Endothelial cell of umbilical vein (primary cell): Measurements from ENCODE around the gene ZNF22. TPM values are rescaled to one million over a fixed set of nuclear protein-coding genes. Genes with fewer than 3 reads are reported as not detected.

ENCODE experiments used
- BruUV-seq: library from RNA; stranded (reverse); fragments of 400-500 nt; replicated peaks from 2 replicates; lab custom pipeline; 2021; lab: Mats Ljungman, UMichigan
- CTCF ChIA-PET: fragments of 300-600, 350-600 bp; sonication (Branson Sonifier 250); formaldehyde crosslinking; loops from one replicate; lab custom pipeline; 2021; ENCODE audit warnings: antibody characterized with exemption, inconsistent platforms; lab: Charles Lee
- POLR2A ChIA-PET: fragments of 300-600, 350-600 bp; sonication (Branson Sonifier 250); formaldehyde crosslinking; loops from one replicate; lab custom pipeline; 2021; ENCODE audit warnings: antibody characterized with exemption, inconsistent platforms; lab: Charles Lee
- DNase-seq: peaks from one replicate; pipeline ENCODE4 v3.0.0-alpha.2; 2011; ENCODE audit warnings: low read depth, low spot score
- FAIRE-seq: peaks from 2 replicates; lab custom pipeline; 2011; peaks lifted over from hg19 to GRCh38; lab: Jason Lieb, UNC
- H2AFZ ChIP-seq: 2 replicates; pipeline ENCODE4 v1.6.0; 2012; ENCODE audit warnings: low read depth, low read length, control low read depth, inconsistent platforms
- H3K27ac ChIP-seq: 2 replicates; pipeline ENCODE4 v1.5.1; 2011; ENCODE audit warnings: low read depth, mild to moderate bottlenecking, control low read depth, low read length, moderate library complexity; ENCODE audit not compliant: insufficient read depth
- H3K27me3 ChIP-seq, 2 experiments: 2 replicates each; pipeline versions ENCODE4 v1.6.0 to v1.6.1; 2011; ENCODE audit warnings: low read length in 2 of 2, mixed read lengths in 1 of 2; ENCODE audit not compliant: control insufficient read depth in 2 of 2, insufficient read depth in 2 of 2
- H3K36me3 ChIP-seq, 2 experiments: 2 replicates in 1 of 2; 3 replicates in 1 of 2; pipeline ENCODE4 v1.5.1; 2011; ENCODE audit warnings: low read length in 2 of 2, mild to moderate bottlenecking in 1 of 2, moderate library complexity in 1 of 2; ENCODE audit not compliant: control insufficient read depth in 2 of 2, insufficient read depth in 2 of 2; ENCODE audit errors: extremely low read depth in 1 of 2
- H3K4me1 ChIP-seq: 3 replicates; pipeline ENCODE4 v1.5.1; 2011; ENCODE audit warnings: mild to moderate bottlenecking, low read length; ENCODE audit not compliant: control insufficient read depth, insufficient read depth; ENCODE audit errors: extremely low read depth
- H3K4me2 ChIP-seq: 2 replicates; pipeline ENCODE4 v1.6.1; 2011; ENCODE audit warnings: low read length, control low read depth, mixed read lengths; ENCODE audit not compliant: insufficient read depth
- H3K4me3 ChIP-seq, 3 experiments: fragments of 200-600 bp in 1 of 3; sonication (generic), shearing (Covaris generic) in 1 of 3; replicated peaks in 1 of 3; 2 replicates each; pipeline ENCODE4 v1.5.1; 2011 to 2016; ENCODE audit warnings: control low read depth in 3 of 3, low read length in 3 of 3, mild to moderate bottlenecking in 2 of 3, inconsistent platforms in 1 of 3, low read depth in 1 of 3, moderate library complexity in 1 of 3; ENCODE audit not compliant: insufficient read depth in 1 of 3
- H3K79me2 ChIP-seq: 2 replicates; pipeline ENCODE4 v1.6.0; 2012; ENCODE audit warnings: low read length, inconsistent platforms; ENCODE audit not compliant: control insufficient read depth, insufficient read depth
- H3K9ac ChIP-seq: replicated peaks from 2 replicates; pipeline ENCODE3; 2011; ENCODE audit warnings: low read length, control low read depth; ENCODE audit not compliant: insufficient read depth; ENCODE audit errors: extremely low read depth
- H3K9me1 ChIP-seq: replicated peaks from 3 replicates; pipeline ENCODE4 v1.6.0; 2011; ENCODE audit warnings: mild to moderate bottlenecking, low read length; ENCODE audit not compliant: control insufficient read depth, insufficient read depth; ENCODE audit errors: extremely low read depth
- H3K9me3 ChIP-seq: replicated peaks from 2 replicates; pipeline ENCODE4 v1.5.1; 2012; ENCODE audit warnings: low read length, inconsistent platforms; ENCODE audit not compliant: control insufficient read depth, insufficient read depth
- H4K20me1 ChIP-seq: replicated peaks from 2 replicates; pipeline ENCODE3; 2011; ENCODE audit warnings: mild to moderate bottlenecking, low read length; ENCODE audit not compliant: control insufficient read depth, insufficient read depth; ENCODE audit errors: extremely low read depth
- CTCF ChIP-seq, 2 donors: IDR thresholded peaks; 1 replicate in 1 of 2; 2 replicates in 1 of 2; pipeline ENCODE4 v1.5.1; 2011; ENCODE audit warnings: low read length in 2 of 2, mild to moderate bottlenecking in 2 of 2, moderate library complexity in 2 of 2, control low read depth in 1 of 2, inconsistent platforms in 1 of 2, low read depth in 1 of 2; ENCODE audit not compliant: insufficient read depth in 1 of 2; ENCODE audit errors: extremely low read depth in 1 of 2
- EZH2 ChIP-seq: IDR thresholded peaks from 2 replicates; pipeline ENCODE4 v1.6.1; 2012; ENCODE audit warnings: borderline replicate concordance, low read depth, mild to moderate bottlenecking, moderate library complexity, low read length, inconsistent platforms; ENCODE audit not compliant: severe bottlenecking
- FOS ChIP-seq: IDR thresholded peaks from 2 replicates; pipeline ENCODE4 v1.6.1; 2011; ENCODE audit warnings: mild to moderate bottlenecking, low read length, moderate library complexity, borderline replicate concordance; ENCODE audit not compliant: insufficient read depth
- GATA2 ChIP-seq: IDR thresholded peaks from 2 replicates; pipeline ENCODE4 v1.7.0; 2011; ENCODE audit warnings: low read depth, mild to moderate bottlenecking, moderate library complexity, mixed read lengths, low read length; ENCODE audit not compliant: insufficient read length, insufficient read depth
- JUN ChIP-seq: IDR thresholded peaks from 2 replicates; pipeline ENCODE4 v1.6.1; 2011; ENCODE audit warnings: borderline replicate concordance, low read depth; ENCODE audit not compliant: insufficient read length, insufficient read depth
- MYC ChIP-seq: IDR thresholded peaks from one replicate; pipeline ENCODE4 v1.6.1; 2011; ENCODE audit warnings: mild to moderate bottlenecking, low read depth, low read length
- POLR2A ChIP-seq: IDR thresholded peaks from 2 replicates; pipeline ENCODE4 v1.6.1; 2012; ENCODE audit warnings: low read depth, mild to moderate bottlenecking, control low read depth, low read length
- POLR2AphosphoS5 ChIP-seq: IDR thresholded peaks from 2 replicates; pipeline ENCODE4 v1.6.1; 2012; ENCODE audit warnings: low read depth, mild to moderate bottlenecking, control low read depth, low read length, moderate library complexity; ENCODE audit not compliant: insufficient read depth
- dilution Hi-C: fragments of 300-500 bp; cut with MboI; formaldehyde crosslinking; loops from one replicate; pipeline ENCODE4 v1.15.0; 2019; ENCODE audit warnings: low sequenced_read_pairs; ENCODE audit not compliant: extremely low pct_ligation_motif_present
- intact Hi-C: fragments of 100-400 bp; cut with micrococcal nuclease; formaldehyde crosslinking; loops from one replicate; pipeline ENCODE4 v1.10.0; 2022
- polyA plus RNA-seq, 4 experiments: library from polyadenylated mRNA; depleted of rRNA in 3 of 4; stranded (reverse) in 3 of 4; unstranded in 1 of 4; fragments of >200 nt; gene quantifications; 2 replicates each; pipeline versions ENCODE4 v1.2.1 to v1.2.3, GENCODE V29; 2011 to 2012; ENCODE audit warnings: missing spikeins in 1 of 4
- total RNA-seq: library from RNA; stranded (reverse); gene quantifications from 2 replicates; pipeline ENCODE4 v1.2.3, GENCODE V29; 2021
- TF ChIP-seq, protein P1 (sequence below): IDR thresholded peaks from 2 replicates; pipeline ENCODE4 v1.6.1; 2011; ENCODE audit not compliant: insufficient read depth, insufficient read length

Gene ZNF22
- total and polyA plus RNA-seq, 2 donors (not counting 3 experiments of a cell fraction or from before 2014, with no cell fraction given) = 21.0 to 48.7 TPM

DNA sequence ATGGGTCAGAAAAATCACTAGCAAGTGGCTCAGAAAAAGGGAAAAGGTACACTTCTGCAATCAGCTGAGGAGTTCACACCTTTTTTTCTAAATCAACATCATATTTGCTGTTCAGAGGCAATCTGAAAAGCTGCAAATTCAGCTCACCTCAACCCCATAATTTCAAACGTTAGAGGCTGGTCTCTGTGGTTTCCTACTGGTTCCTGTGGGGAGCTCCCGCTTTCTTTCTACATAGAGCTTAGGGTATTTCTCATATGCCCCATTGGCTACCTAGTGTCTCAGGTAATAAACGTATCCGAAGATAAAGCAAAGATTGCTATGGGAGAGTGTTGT lies 5.2 kb upstream of the ZNF22 start:
- intact Hi-C loops (no loop called here), dilution Hi-C loops (no loop called here)
- CTCF ChIA-PET = interaction anchor here (1.8 to 2.9 kb wide), 5 partner anchors 14 to 63 kb away, joined by 7 to 17 read pairs (median 8); partner anchors contain the start of gene DEPP1
- DNase-seq (no peak), FAIRE-seq (no peak)
- POLR2A ChIA-PET = interaction anchor here (0.6 to 2.8 kb wide), 4 partner anchors 14 to 1588 kb away, joined by 3 to 48 read pairs (median 15); partner anchors contain the start of gene DEPP1
- H3K9me3 ChIP-seq = no peaks in the 10 kb centered on the region
- H3K9me1 ChIP-seq = no peaks in the 10 kb centered on the region
- peak overlapping the region; percentile 53 for H3K9ac ChIP-seq
- H3K36me3 ChIP-seq = no peaks in the 10 kb centered on the region
- no peak for TF ChIP-seq POLR2A
- no peak overlapping the region for H3K4me2 ChIP-seq
- H3K27ac ChIP-seq = peak overlapping the region; percentile 73
- H2AFZ ChIP-seq = no peak overlapping the region
- H3K79me2 ChIP-seq = no peaks in the 10 kb centered on the region
- no peaks in the 10 kb centered on the region for H3K27me3 ChIP-seq
- BruUV-seq = TSS peak; percentile 41
- no peak overlapping the region for H3K4me3 ChIP-seq
- no peaks in the 10 kb centered on the region for H4K20me1 ChIP-seq
- peaks cover 26% of the 10 kb centered on the region for H3K4me1 ChIP-seq

- H3K4me1 ChIP-seq = peaks cover 26% of the 10 kb centered on the region
- peak overlapping the region; percentile 20 for H2AFZ ChIP-seq
- BruUV-seq = no TSS peak
- H3K4me3 ChIP-seq = no peak overlapping the region
- H3K9me3 ChIP-seq = no peaks in the 10 kb centered on the region
- peak overlapping the region; percentile 73 for H3K27ac ChIP-seq
- ChIA-PET POLR2A (interaction anchor here (0.6 to 2.8 kb wide), 4 partner anchors 15 to 1588 kb away, joined by 3 to 48 read pairs (median 15); partner anchors contain the start of gene DEPP1), CTCF (interaction anchor here (1.8 to 2.9 kb wide), 5 partner anchors 15 to 64 kb away, joined by 7 to 17 read pairs (median 8); partner anchors contain the start of gene DEPP1)
- TF ChIP-seq POLR2AphosphoS5 (peak; percentile 51), GATA2 (peak; percentile 51), MYC (no peak), JUN (peak; percentile 34), CTCF (IDR thresholded peaks at IDR 0.05; ENCODE audit: extremely low read depth in 1 of 2, insufficient read depth in 1 of 2, low read depth in 1 of 2, low read length in 2 of 2) (no peak), EZH2 (no peak), POLR2A (peak; percentile 33), FOS (no peak)
- TF ChIP-seq, protein P1, sequence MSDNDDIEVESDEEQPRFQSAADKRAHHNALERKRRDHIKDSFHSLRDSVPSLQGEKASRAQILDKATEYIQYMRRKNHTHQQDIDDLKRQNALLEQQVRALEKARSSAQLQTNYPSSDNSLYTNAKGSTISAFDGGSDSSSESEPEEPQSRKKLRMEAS = peak; percentile 71
- no peaks in the 10 kb centered on the region for H4K20me1 ChIP-seq
- no peaks in the 10 kb centered on the region for H3K36me3 ChIP-seq
- FAIRE-seq = peak; percentile 95
- intact Hi-C loops (loop anchor here (1.0 kb wide), 2 partner anchors 11 to 18 kb away; partner anchors contain the start of gene DEPP1), dilution Hi-C loops (no loop called here)
- no peaks in the 10 kb centered on the region for H3K9me1 ChIP-seq
- peaks cover under 1% of the 10 kb centered on the region for H3K79me2 ChIP-seq
- peak; percentile 99 for DNase-seq
- H3K4me2 ChIP-seq = no peak overlapping the region
- H3K27me3 ChIP-seq = no peaks in the 10 kb centered on the region
- H3K9ac ChIP-seq = peak overlapping the region; percentile 53
Observed at GRCh38 chr10:44995914-44996669, 4.6 kb upstream of the ZNF22 start.
